Measurements from ENCODE around the gene TRERF1.

TRERF1 gene

DNA sequence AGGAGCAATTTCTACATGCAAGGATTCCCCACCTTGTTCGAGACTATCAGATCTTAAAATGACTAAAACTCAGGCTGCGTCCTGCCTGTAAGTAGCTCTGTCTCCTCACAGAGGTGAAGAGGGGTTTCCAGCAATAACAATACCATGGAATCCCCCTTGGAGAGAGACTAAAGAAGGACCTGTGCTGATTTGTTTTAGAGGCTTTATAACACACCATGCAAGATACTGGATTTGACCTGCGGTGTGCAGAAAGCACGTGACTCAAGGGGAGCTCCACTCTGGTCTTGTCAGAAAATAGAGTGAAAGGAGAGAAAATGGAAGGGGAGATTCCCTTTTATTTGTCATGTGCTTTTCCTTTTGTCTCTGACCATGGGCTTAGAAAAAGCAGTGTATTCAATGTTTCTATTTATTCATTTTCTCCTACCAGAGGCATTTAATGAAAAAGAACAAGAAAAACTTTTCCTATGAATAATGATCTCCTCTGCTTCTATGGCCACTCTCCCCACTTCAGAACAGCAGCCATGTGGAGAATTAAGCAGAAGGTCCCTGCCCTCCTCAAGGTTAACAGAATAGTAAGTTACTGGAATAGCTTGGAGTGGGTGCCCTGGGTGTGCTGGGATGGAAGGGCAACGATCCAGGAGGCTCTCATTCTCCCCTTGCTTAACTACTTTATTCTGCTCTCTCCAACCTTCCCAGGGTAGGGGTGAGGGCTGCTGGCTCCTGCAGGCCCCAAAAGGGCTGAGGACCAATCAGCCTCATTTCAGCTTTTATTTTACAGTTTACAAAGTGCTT, 214.8 kb downstream of the TRERF1 start:
- no peak overlapping the region for H2BK120ac ChIP-seq (ENCODE audit: low read depth, low read length)
- H2BK12ac ChIP-seq (ENCODE audit: low read length in 2 of 2): no peak overlapping the region
- H3K4ac ChIP-seq (ENCODE audit: low read depth in 1 of 2, low read length in 2 of 2): no peak overlapping the region
- peaks cover 15 to 64% of the 10 kb centered on the region in 2 experiments for H3K36me3 ChIP-seq (ENCODE audit: control insufficient read depth in 1 of 2, insufficient read depth in 2 of 2, low read depth in 1 of 2, low read length in 2 of 2)
- H2BK15ac ChIP-seq (ENCODE audit: low read depth, poor library complexity, severe bottlenecking): no peak overlapping the region
- no peak overlapping the region for H2BK5ac ChIP-seq (ENCODE audit: low read depth, low read length, poor library complexity, severe bottlenecking)
- H3K9me3 ChIP-seq (ENCODE audit: control insufficient read depth, low read length): no peaks in the 10 kb centered on the region
- H3K4me3 ChIP-seq (ENCODE audit: insufficient read depth in 1 of 2, low read depth in 1 of 2, low read length in 2 of 2): no peak overlapping the region
- H2AK5ac ChIP-seq (ENCODE audit: low read length, severe bottlenecking): no peak overlapping the region
- H3K27me3 ChIP-seq (ENCODE audit: control insufficient read depth in 1 of 2, insufficient read depth in 1 of 2, low read length in 2 of 2): no peaks in the 10 kb centered on the region
- H3K9ac ChIP-seq (ENCODE audit: low read length): no peak overlapping the region
- 92% methylated on average over 5 of the region's 5 CpGs for WGBS
- H3K79me1 ChIP-seq (replicated peaks; ENCODE audit: low read length, poor library complexity, severe bottlenecking): no peaks in the 10 kb centered on the region
- no peak overlapping the region for H3K23ac ChIP-seq (ENCODE audit: low read length in 2 of 2)
- no peak for DNase-seq
- H3K18ac ChIP-seq (ENCODE audit: low read depth in 1 of 2, low read length in 2 of 2): no peak overlapping the region
- no peak overlapping the region for H4K8ac ChIP-seq (ENCODE audit: low read length)
- no peak overlapping the region for H4K91ac ChIP-seq (ENCODE audit: low read length)
- peaks cover 10% of the 10 kb centered on the region for H3K4me1 ChIP-seq (ENCODE audit: control insufficient read depth, insufficient read depth, low read depth, low read length)
- no peak overlapping the region for H3K14ac ChIP-seq (ENCODE audit: low read length in 2 of 2)
- H2AFZ ChIP-seq (ENCODE audit: low read depth, low read length): no peak overlapping the region
- no peak overlapping the region for H3K4me2 ChIP-seq (ENCODE audit: low read length, poor library complexity, severe bottlenecking)
- no peak overlapping the region for H3K27ac ChIP-seq (ENCODE audit: low read length, poor library complexity, severe bottlenecking)

DNA sequence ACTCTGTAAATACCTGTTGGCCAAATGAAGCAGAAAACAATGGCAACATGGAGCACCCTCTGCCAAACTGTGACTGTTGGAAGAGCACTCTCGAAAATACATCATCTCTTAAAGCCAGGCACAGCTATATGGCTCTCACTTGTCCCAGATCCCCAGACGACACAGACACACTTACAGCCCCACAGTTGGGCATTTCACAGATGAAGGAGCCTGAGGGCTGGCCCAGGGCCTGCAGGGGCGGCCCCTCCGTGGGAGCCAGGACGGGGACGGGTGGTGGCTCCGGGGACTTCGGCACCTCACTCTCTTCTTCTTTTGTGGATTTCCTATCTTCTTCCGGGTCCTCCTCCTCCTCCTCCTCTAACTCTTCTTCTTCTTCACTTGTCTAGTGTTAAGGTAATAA, 215.7 kb downstream of the TRERF1 start:
- Histone ChIP-seq H3K4me3 (ENCODE audit: insufficient read depth in 1 of 2, low read depth in 1 of 2, low read length in 2 of 2) (no peak overlapping the region), H3K9ac (ENCODE audit: low read length) (no peak overlapping the region), H3K4me2 (ENCODE audit: low read length, poor library complexity, severe bottlenecking) (no peak overlapping the region), H3K27me3 (ENCODE audit: control insufficient read depth in 1 of 2, insufficient read depth in 1 of 2, low read length in 2 of 2) (no peaks in the 10 kb centered on the region), H3K4me1 (ENCODE audit: control insufficient read depth, insufficient read depth, low read depth, low read length) (peaks cover 10% of the 10 kb centered on the region), H2BK5ac (ENCODE audit: low read depth, low read length, poor library complexity, severe bottlenecking) (no peak overlapping the region), H2AK5ac (ENCODE audit: low read length, severe bottlenecking) (no peak overlapping the region), H2AFZ (ENCODE audit: low read depth, low read length) (no peak overlapping the region), H2BK15ac (ENCODE audit: low read depth, poor library complexity, severe bottlenecking) (no peak overlapping the region), H3K9me3 (ENCODE audit: control insufficient read depth, low read length) (no peaks in the 10 kb centered on the region), H3K79me1 (replicated peaks; ENCODE audit: low read length, poor library complexity, severe bottlenecking) (no peaks in the 10 kb centered on the region), H2BK120ac (ENCODE audit: low read depth, low read length) (no peak overlapping the region), H3K23ac (ENCODE audit: low read length in 2 of 2) (no peak overlapping the region), H2BK12ac (ENCODE audit: low read length in 2 of 2) (no peak overlapping the region), H3K14ac (ENCODE audit: low read length in 2 of 2) (no peak overlapping the region), H3K36me3 (ENCODE audit: control insufficient read depth in 1 of 2, insufficient read depth in 2 of 2, low read depth in 1 of 2, low read length in 2 of 2) (peaks cover 15 to 66% of the 10 kb centered on the region in 2 experiments), H4K91ac (ENCODE audit: low read length) (no peak overlapping the region), H3K4ac (ENCODE audit: low read depth in 1 of 2, low read length in 2 of 2) (no peak overlapping the region), H3K18ac (ENCODE audit: low read depth in 1 of 2, low read length in 2 of 2) (no peak overlapping the region), H4K8ac (ENCODE audit: low read length) (no peak overlapping the region), H3K27ac (ENCODE audit: low read length, poor library complexity, severe bottlenecking) (no peak overlapping the region)
- no peak for DNase-seq
- 95% methylated on average over 8 of the region's 9 CpGs for WGBS

DNA sequence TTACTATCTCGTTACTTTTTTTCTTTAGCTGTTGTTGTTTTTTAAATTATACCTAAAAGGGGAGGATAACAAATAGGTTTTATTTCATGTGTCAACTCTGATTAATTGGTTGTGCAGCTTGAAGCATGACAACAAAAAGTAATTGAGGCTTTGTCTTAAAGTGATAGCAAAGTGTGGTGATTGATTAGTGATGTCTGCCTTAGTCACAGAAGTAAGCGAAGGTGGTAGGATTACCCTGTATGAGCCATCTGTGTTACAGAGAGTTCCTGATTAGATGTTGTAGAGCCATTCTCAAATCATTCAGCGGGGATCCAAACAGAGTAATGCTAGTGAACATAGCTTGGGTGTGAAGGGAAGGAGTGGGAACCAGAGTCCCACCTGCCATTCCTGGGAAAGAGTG, 219.7 kb downstream of the TRERF1 start:
- Histone ChIP-seq H2BK120ac (ENCODE audit: low read depth, low read length) (no peak overlapping the region), H3K18ac (ENCODE audit: low read depth in 1 of 2, low read length in 2 of 2) (no peak overlapping the region), H3K79me1 (replicated peaks; ENCODE audit: low read length, poor library complexity, severe bottlenecking) (peaks cover 8% of the 10 kb centered on the region), H3K14ac (ENCODE audit: low read length in 2 of 2) (no peak overlapping the region), H4K8ac (ENCODE audit: low read length) (no peak overlapping the region), H3K4me1 (ENCODE audit: control insufficient read depth, insufficient read depth, low read depth, low read length) (peaks cover 11% of the 10 kb centered on the region), H3K4me2 (ENCODE audit: low read length, poor library complexity, severe bottlenecking) (no peak overlapping the region), H3K4ac (ENCODE audit: low read depth in 1 of 2, low read length in 2 of 2) (no peak overlapping the region), H2BK5ac (ENCODE audit: low read depth, low read length, poor library complexity, severe bottlenecking) (no peak overlapping the region), H3K27ac (ENCODE audit: low read length, poor library complexity, severe bottlenecking) (no peak overlapping the region), H3K36me3 (ENCODE audit: control insufficient read depth in 1 of 2, insufficient read depth in 2 of 2, low read depth in 1 of 2, low read length in 2 of 2) (peaks cover 20 to 83% of the 10 kb centered on the region in 2 experiments), H3K27me3 (ENCODE audit: control insufficient read depth in 1 of 2, insufficient read depth in 1 of 2, low read length in 2 of 2) (no peaks in the 10 kb centered on the region), H2BK12ac (ENCODE audit: low read length in 2 of 2) (no peak overlapping the region), H3K9ac (ENCODE audit: low read length) (no peak overlapping the region), H3K4me3 (ENCODE audit: insufficient read depth in 1 of 2, low read depth in 1 of 2, low read length in 2 of 2) (no peak overlapping the region), H4K91ac (ENCODE audit: low read length) (no peak overlapping the region), H3K23ac (ENCODE audit: low read length in 2 of 2) (no peak overlapping the region), H2AK5ac (ENCODE audit: low read length, severe bottlenecking) (no peak overlapping the region), H2AFZ (ENCODE audit: low read depth, low read length) (no peak overlapping the region), H2BK15ac (ENCODE audit: low read depth, poor library complexity, severe bottlenecking) (no peak overlapping the region), H3K9me3 (ENCODE audit: control insufficient read depth, low read length) (no peaks in the 10 kb centered on the region)
- 91% methylated on average over 3 of the region's 3 CpGs for WGBS
- no peak for DNase-seq

DNA sequence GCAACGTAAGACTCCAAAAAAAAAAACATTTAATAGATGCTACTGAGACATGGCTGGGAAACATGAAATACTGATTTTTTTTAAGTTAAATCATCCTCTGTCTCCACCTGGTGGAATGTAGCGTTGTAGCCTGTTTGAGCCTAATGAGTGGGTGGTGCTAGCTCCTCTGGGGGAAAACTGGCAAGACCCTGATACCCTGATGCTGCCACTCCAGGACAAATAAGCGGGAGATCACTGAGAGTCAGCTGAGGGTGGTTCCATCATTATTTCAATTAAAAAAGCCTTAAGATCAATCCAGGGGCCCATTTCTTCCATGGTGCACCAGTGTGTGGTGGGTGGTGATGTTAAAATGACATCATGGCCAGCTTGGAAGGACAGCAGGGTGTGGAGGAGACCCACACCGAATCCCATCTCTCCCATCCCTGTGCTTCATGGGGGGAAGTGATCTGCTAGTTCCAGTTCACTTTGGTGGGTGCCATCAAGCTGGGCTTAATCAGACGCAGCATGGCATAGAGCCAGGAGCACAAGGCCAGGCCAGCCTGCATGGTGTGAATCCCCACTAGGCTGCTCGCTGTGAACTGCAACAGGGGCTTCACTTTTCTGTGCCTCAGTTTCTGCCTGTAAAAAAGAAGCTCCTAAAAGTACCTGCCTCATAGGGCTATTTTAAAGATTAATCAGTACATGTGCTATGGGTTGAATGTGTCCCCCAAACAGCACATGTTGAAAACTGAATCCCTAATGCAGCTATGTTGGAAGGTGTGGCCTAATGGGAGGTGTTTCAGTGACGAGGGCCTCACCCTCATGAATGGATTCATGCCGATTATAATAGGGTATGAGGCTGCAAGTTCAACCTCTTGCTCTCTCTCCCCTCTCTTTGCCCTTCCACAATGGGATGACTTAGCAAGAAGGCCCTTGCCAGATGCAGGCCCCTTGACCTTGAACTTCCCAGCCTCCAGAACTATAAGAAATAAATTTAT, 221.1 kb downstream of the TRERF1 start:
- Histone ChIP-seq H3K9ac (ENCODE audit: low read length) (peak overlapping the region; percentile 13), H4K91ac (ENCODE audit: low read length) (no peak overlapping the region), H3K23ac (ENCODE audit: low read length in 2 of 2) (no peak overlapping the region), H2BK15ac (ENCODE audit: low read depth, poor library complexity, severe bottlenecking) (no peak overlapping the region), H3K36me3 (ENCODE audit: control insufficient read depth in 1 of 2, insufficient read depth in 2 of 2, low read depth in 1 of 2, low read length in 2 of 2) (peaks cover 12 to 76% of the 10 kb centered on the region in 2 experiments), H3K27ac (ENCODE audit: low read length, poor library complexity, severe bottlenecking) (no peak overlapping the region), H2BK5ac (ENCODE audit: low read depth, low read length, poor library complexity, severe bottlenecking) (no peak overlapping the region), H3K27me3 (ENCODE audit: control insufficient read depth in 1 of 2, insufficient read depth in 1 of 2, low read length in 2 of 2) (no peaks in the 10 kb centered on the region), H3K4ac (ENCODE audit: low read depth in 1 of 2, low read length in 2 of 2) (no peak overlapping the region), H3K79me1 (replicated peaks; ENCODE audit: low read length, poor library complexity, severe bottlenecking) (peaks cover 8% of the 10 kb centered on the region), H2AFZ (ENCODE audit: low read depth, low read length) (no peak overlapping the region), H3K14ac (ENCODE audit: low read length in 2 of 2) (no peak overlapping the region), H3K4me1 (ENCODE audit: control insufficient read depth, insufficient read depth, low read depth, low read length) (peaks cover 18% of the 10 kb centered on the region), H2BK120ac (ENCODE audit: low read depth, low read length) (no peak overlapping the region), H3K18ac (ENCODE audit: low read depth in 1 of 2, low read length in 2 of 2) (no peak overlapping the region), H3K4me2 (ENCODE audit: low read length, poor library complexity, severe bottlenecking) (no peak overlapping the region), H3K4me3 (ENCODE audit: insufficient read depth in 1 of 2, low read depth in 1 of 2, low read length in 2 of 2) (no peak overlapping the region), H2BK12ac (ENCODE audit: low read length in 2 of 2) (no peak overlapping the region), H3K9me3 (ENCODE audit: control insufficient read depth, low read length) (no peaks in the 10 kb centered on the region), H4K8ac (ENCODE audit: low read length) (no peak overlapping the region), H2AK5ac (ENCODE audit: low read length, severe bottlenecking) (peak overlapping the region; percentile 30)
- DNase-seq: no peak
- WGBS: 88% methylated on average over 4 of the region's 8 CpGs

All from mesenchymal stem cell (in vitro differentiated cells and primary cell).